ENCODE measurements around the gene LPP. TPM values are rescaled to one million over a fixed set of nuclear protein-coding genes. Genes with fewer than 3 reads are reported as not detected.

The LPP gene
- total and polyA plus RNA-seq, 9 of the 15 experiments (the other 6 are each of a cell fraction or from before 2014, with no cell fraction given) = 0.07 to 0.18 TPM; not detected in 7

DNA sequence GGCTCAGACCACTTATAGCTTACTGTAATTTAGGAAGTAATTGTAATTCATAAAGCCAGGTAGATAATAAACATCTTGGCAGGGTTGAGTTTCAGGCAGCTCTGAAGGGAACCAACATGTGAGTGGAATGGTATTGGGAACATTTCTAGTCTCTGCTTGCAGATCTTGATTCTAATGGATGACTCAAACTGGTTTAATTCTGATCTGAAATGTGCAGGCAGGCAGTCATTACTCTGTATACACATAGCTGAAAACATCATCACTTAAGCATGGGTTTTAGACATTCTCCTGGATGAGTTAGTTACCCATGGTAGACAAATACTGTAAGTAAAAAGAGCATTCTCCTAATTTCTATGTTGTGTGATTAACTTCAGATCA is 700.8 kb downstream of the LPP start (continued):
- TF ChIP-seq, protein P1, sequence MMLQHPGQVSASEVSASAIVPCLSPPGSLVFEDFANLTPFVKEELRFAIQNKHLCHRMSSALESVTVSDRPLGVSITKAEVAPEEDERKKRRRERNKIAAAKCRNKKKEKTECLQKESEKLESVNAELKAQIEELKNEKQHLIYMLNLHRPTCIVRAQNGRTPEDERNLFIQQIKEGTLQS (IDR thresholded peaks at IDR 0.05) = no peak
- TF ChIP-seq, protein P1 (CRISPR knock-in tag; conservative IDR thresholded peaks at IDR 0.05) = no peak
- TF ChIP-seq TEAD1 (CRISPR knock-in tag; IDR thresholded peaks at IDR 0.05) (no peak), NFIX (CRISPR knock-in tag; IDR thresholded peaks at IDR 0.05; ENCODE audit: low read depth) (no peak)

DNA sequence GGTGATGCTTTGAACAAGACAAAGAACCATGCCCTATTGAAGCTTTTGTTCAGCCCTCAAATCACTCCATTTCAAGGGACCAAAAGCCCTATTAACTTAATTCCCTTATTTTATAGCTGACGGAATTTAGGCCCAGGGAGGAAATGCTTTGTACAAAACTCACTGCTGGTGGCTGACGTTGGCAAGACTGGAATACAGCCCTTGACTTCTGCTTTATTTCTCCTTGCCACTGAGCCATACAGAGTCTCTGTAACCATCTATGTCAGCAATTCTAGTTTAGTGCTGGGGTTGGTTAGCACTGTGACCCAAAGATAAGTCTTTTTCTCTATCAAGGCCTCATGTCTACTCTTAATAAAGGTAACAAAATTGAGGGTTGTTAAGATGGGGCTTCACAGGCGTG is 701.7 kb downstream of the LPP start:
- no TSS peak for BruUV-seq (replicated peaks)
- WGBS (ENCODE audit: insufficient coverage, low coverage, missing lambda C conversion rate) = 0% methylated on average over 3 of the region's 3 CpGs
- H2AFZ ChIP-seq (ENCODE audit: low read depth, low read length) = no peak overlapping the region
- ChIA-PET POLR2A (no interaction called here), CTCF (ENCODE audit: low intra/inter-chr PET ratio) (no interaction called here)
- H3K9me1 ChIP-seq (ENCODE audit: control insufficient read depth, insufficient read depth, low read length) = no peaks in the 10 kb centered on the region
- no peak overlapping the region for H3K4me3 ChIP-seq
- ATAC-seq = no peak
- no peaks in the 10 kb centered on the region for H3K27me3 ChIP-seq (ENCODE audit: control insufficient read depth in 2 of 2, insufficient read depth in 2 of 2, low read length in 2 of 2)
- H3K9ac ChIP-seq (ENCODE audit: insufficient read depth in 1 of 2, low read depth in 2 of 2, low read length in 2 of 2) = no peak overlapping the region
- H3K27ac ChIP-seq (ENCODE audit: extremely low read depth, low read depth, low read length) = no peak overlapping the region
- no peak overlapping the region for H3K4me2 ChIP-seq (ENCODE audit: insufficient read depth, low read length)
- in situ Hi-C loops (cut with MboI) = no loop called here
- intact Hi-C loops (cut with micrococcal nuclease) = no loop called here
- H3K4me1 ChIP-seq (replicated peaks in 1 of 2; ENCODE audit: control insufficient read depth in 2 of 2, insufficient read depth in 2 of 2, low read length in 2 of 2) = no peaks in the 10 kb centered on the region
- DNase-seq (ENCODE audit: extremely low read depth in 1 of 4, low spot score in 3 of 4) = no peak
- H3K79me2 ChIP-seq (ENCODE audit: control insufficient read depth, insufficient read depth, low read length) = no peaks in the 10 kb centered on the region
- no peaks in the 10 kb centered on the region for H4K20me1 ChIP-seq (replicated peaks; ENCODE audit: control insufficient read depth, insufficient read depth, low read length)
- FAIRE-seq = no peak
- no peaks in the 10 kb centered on the region for H3K36me3 ChIP-seq (ENCODE audit: control insufficient read depth, insufficient read depth, low read length)
- no peaks in the 10 kb centered on the region; the same call in 1 of the 2 replicates for H3K9me3 ChIP-seq (replicated peaks; ENCODE audit: control insufficient read depth, insufficient read depth, low read depth, low read length)
- TF ChIP-seq SIX5 (IDR thresholded peaks at IDR 0.05; ENCODE audit: borderline replicate concordance in 1 of 2, insufficient read depth in 1 of 2, low read depth in 1 of 2, low read length in 2 of 2) (no peak), SP1 (CRISPR knock-in tag; IDR thresholded peaks at IDR 0.05) (no peak), POLR2AphosphoS2 (IDR thresholded peaks at IDR 0.05; ENCODE audit: low read length) (no peak), BACH1 (tag; IDR thresholded peaks at IDR 0.05) (no peak), ZNF134 (CRISPR knock-in tag; conservative IDR thresholded peaks at IDR 0.05) (no peak), SNIP1 (IDR thresholded peaks at IDR 0.05; ENCODE audit: low read depth) (no peak), ZNF780A (CRISPR knock-in tag; IDR thresholded peaks at IDR 0.05) (no peak), ZNF436 (CRISPR knock-in tag; IDR thresholded peaks at IDR 0.05) (no peak), POU5F1 (IDR thresholded peaks at IDR 0.05; ENCODE audit: borderline replicate concordance, low read depth, low read length, partially characterized antibody) (no peak), RB1 (IDR thresholded peaks at IDR 0.05; ENCODE audit: low read depth) (no peak), KLF1 (tag; IDR thresholded peaks at IDR 0.05) (no peak)
- TF ChIP-seq, protein P2, sequence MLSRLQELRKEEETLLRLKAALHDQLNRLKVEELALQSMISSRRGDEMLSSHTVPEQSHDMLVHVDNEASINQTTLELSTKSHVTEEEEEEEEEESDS (CRISPR knock-in tag; IDR thresholded peaks at IDR 0.05) = no peak
- TF ChIP-seq, protein P3, sequence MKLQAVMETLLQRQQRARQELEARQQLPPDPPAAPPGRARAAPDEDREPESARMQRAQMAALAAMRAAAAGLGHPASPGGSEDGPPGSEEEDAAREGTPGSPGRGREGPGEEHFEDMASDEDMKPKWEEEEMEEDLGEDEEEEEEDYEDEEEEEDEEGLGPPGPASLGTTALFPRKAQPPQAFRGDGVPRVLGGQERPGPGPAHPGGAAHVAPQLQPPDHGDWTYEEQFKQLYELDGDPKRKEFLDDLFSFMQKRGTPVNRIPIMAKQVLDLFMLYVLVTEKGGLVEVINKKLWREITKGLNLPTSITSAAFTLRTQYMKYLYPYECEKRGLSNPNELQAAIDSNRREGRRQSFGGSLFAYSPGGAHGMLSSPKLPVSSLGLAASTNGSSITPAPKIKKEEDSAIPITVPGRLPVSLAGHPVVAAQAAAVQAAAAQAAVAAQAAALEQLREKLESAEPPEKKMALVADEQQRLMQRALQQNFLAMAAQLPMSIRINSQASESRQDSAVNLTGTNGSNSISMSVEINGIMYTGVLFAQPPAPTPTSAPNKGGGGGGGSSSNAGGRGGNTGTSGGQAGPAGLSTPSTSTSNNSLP (IDR thresholded peaks at IDR 0.05; ENCODE audit: borderline replicate concordance, low read depth, low read length) = no peak
- TF ChIP-seq, protein P4, sequence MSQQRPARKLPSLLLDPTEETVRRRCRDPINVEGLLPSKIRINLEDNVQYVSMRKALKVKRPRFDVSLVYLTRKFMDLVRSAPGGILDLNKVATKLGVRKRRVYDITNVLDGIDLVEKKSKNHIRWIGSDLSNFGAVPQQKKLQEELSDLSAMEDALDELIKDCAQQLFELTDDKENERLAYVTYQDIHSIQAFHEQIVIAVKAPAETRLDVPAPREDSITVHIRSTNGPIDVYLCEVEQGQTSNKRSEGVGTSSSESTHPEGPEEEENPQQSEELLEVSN (IDR thresholded peaks at IDR 0.05; ENCODE audit: borderline replicate concordance in 1 of 2, extremely low read depth in 1 of 2, insufficient read depth in 1 of 2, insufficient read length in 1 of 2, low read depth in 1 of 2, low read length in 1 of 2, poor library complexity in 1 of 2, severe bottlenecking in 1 of 2) = no peak

Data from K562 (cell line).